Measurements from ENCODE around the gene TSPEAR.

DNA sequence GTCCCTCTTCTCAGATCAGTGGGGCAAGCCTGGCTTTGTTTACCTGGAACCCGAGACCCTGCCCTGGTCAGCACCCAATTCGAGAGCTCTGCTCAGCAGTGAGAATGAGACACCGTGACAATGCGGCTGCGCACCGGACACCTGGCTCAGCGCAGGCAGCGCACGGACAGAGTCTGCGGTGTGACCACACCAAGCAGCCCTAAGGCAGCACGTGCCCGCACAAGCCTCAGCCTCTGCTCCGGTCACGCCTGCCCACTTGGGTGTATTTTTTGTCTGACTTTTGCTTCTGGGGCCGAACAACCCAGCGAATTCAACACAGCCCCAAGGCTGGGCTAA is 94.8 kb downstream of the TSPEAR start:
- no peak for TF ChIP-seq ARNTL (CRISPR knock-in tag; IDR thresholded peaks at IDR 0.05; ENCODE audit: borderline replicate concordance, low read depth)
- TF ChIP-seq TOX (CRISPR knock-in tag; IDR thresholded peaks at IDR 0.05; ENCODE audit: borderline replicate concordance): no peak
- TF ChIP-seq, protein P1, sequence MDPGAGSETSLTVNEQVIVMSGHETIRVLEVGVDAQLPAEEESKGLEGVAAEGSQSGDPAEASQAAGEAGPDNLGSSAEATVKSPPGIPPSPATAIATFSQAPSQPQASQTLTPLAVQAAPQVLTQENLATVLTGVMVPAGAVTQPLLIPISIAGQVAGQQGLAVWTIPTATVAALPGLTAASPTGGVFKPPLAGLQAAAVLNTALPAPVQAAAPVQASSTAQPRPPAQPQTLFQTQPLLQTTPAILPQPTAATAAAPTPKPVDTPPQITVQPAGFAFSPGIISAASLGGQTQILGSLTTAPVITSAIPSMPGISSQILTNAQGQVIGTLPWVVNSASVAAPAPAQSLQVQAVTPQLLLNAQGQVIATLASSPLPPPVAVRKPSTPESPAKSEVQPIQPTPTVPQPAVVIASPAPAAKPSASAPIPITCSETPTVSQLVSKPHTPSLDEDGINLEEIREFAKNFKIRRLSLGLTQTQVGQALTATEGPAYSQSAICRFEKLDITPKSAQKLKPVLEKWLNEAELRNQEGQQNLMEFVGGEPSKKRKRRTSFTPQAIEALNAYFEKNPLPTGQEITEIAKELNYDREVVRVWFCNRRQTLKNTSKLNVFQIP (CRISPR knock-in tag; IDR thresholded peaks at IDR 0.05; ENCODE audit: borderline replicate concordance, low read depth): no peak
- TF ChIP-seq ESRRG (CRISPR knock-in tag; IDR thresholded peaks at IDR 0.05): no peak
- no peak for TF ChIP-seq ZFP3 (CRISPR knock-in tag; IDR thresholded peaks at IDR 0.05)
- TF ChIP-seq SNAI2 (CRISPR knock-in tag; IDR thresholded peaks at IDR 0.05): no peak
- no peak for TF ChIP-seq ZNF565 (CRISPR knock-in tag; conservative IDR thresholded peaks at IDR 0.05; ENCODE audit: low read depth)

Measured in SK-N-SH treated with all-trans-retinoic acid at 6 μM for 48 hours (cell line).